MM.1S (cell line): Measurements from ENCODE around the gene CCNJ.

Experiments used
- DNase-seq: peaks from one replicate; pipeline ENCODE4 v3.0.0-alpha.2; 2015
- H2AFZ ChIP-seq: fragments of 300-600 bp; sonication (generic); 2 replicates; pipeline ENCODE4 v1.6.0; 2016; ENCODE audit warnings: antibody characterized with exemption, low read length
- H3F3A ChIP-seq: fragments of 300-600 bp; sonication (generic); 2 replicates; pipeline ENCODE4 v1.6.1; 2016; ENCODE audit warnings: mild to moderate bottlenecking, antibody characterized with exemption, low read length, moderate library complexity, mixed read lengths; ENCODE audit not compliant: insufficient read depth
- H3K27ac ChIP-seq: fragments of 300-600 bp; sonication (generic); 2 replicates; pipeline ENCODE4 v1.5.1; 2016; ENCODE audit warnings: mild to moderate bottlenecking, low read length
- H3K27me3 ChIP-seq: fragments of 300-600 bp; sonication (generic); replicated peaks from 2 replicates; pipeline ENCODE4 v1.6.0; 2016; ENCODE audit warnings: low read length; ENCODE audit not compliant: insufficient read depth
- H3K36me3 ChIP-seq: fragments of 300-600 bp; sonication (generic); replicated peaks from 2 replicates; pipeline ENCODE4 v1.6.1; 2016; ENCODE audit warnings: mild to moderate bottlenecking, low read length, mixed read lengths; ENCODE audit not compliant: insufficient read depth
- H3K4me1 ChIP-seq: fragments of 300-600 bp; sonication (generic); 2 replicates; pipeline ENCODE4 v1.6.1; 2016; ENCODE audit warnings: low read length, mixed read lengths
- H3K4me2 ChIP-seq: fragments of 300-600 bp; sonication (generic); 2 replicates; pipeline ENCODE4 v1.6.0; 2016; ENCODE audit warnings: low read depth, low read length
- H3K4me3 ChIP-seq: fragments of 300-600 bp; sonication (generic); 2 replicates; pipeline ENCODE4 v1.5.1; 2016; ENCODE audit warnings: low read length, mixed read lengths
- H3K79me2 ChIP-seq: fragments of 300-600 bp; sonication (generic); 2 replicates; pipeline ENCODE4 v1.6.1; 2016; ENCODE audit warnings: mixed run types, low read length, mixed read lengths
- H3K9ac ChIP-seq: fragments of 300-600 bp; sonication (generic); 2 replicates; pipeline ENCODE4 v1.6.1; 2016; ENCODE audit warnings: low read length, mixed read lengths
- H3K9me2 ChIP-seq: fragments of 300-600 bp; sonication (generic); replicated peaks from 2 replicates; pipeline ENCODE4 v1.6.1; 2016; ENCODE audit warnings: mild to moderate bottlenecking, low read length, mixed read lengths; ENCODE audit not compliant: insufficient read depth
- H3K9me3 ChIP-seq: fragments of 300-600 bp; sonication (generic); replicated peaks from 2 replicates; pipeline ENCODE4 v1.6.1; 2016; ENCODE audit warnings: mild to moderate bottlenecking, low read length, mixed read lengths; ENCODE audit not compliant: insufficient read depth
- H4K20me1 ChIP-seq: fragments of 300-600 bp; sonication (generic); 2 replicates; pipeline ENCODE4 v1.6.1; 2016; ENCODE audit warnings: mild to moderate bottlenecking, low read length, moderate library complexity, mixed read lengths; ENCODE audit not compliant: insufficient read depth
- EZH2 ChIP-seq: fragments of 300-600 bp; sonication (generic); optimal IDR thresholded peaks from 2 replicates; pipeline ENCODE3; 2017; ENCODE audit warnings: low read depth, mild to moderate bottlenecking, antibody characterized with exemption, low read length, mixed read lengths
- EZH2phosphoT487 ChIP-seq: fragments of 300-600 bp; sonication (generic); IDR thresholded peaks from 2 replicates; pipeline ENCODE4 v1.6.1; 2018; ENCODE audit warnings: antibody characterized with exemption, low read length
- TF ChIP-seq, protein P1 (sequence below): fragments of 300-600 bp; sonication (generic); IDR thresholded peaks from 2 replicates; pipeline ENCODE4 v1.5.1; 2016; ENCODE audit warnings: antibody characterized with exemption, low read length, mixed read lengths

CCNJ gene

DNA sequence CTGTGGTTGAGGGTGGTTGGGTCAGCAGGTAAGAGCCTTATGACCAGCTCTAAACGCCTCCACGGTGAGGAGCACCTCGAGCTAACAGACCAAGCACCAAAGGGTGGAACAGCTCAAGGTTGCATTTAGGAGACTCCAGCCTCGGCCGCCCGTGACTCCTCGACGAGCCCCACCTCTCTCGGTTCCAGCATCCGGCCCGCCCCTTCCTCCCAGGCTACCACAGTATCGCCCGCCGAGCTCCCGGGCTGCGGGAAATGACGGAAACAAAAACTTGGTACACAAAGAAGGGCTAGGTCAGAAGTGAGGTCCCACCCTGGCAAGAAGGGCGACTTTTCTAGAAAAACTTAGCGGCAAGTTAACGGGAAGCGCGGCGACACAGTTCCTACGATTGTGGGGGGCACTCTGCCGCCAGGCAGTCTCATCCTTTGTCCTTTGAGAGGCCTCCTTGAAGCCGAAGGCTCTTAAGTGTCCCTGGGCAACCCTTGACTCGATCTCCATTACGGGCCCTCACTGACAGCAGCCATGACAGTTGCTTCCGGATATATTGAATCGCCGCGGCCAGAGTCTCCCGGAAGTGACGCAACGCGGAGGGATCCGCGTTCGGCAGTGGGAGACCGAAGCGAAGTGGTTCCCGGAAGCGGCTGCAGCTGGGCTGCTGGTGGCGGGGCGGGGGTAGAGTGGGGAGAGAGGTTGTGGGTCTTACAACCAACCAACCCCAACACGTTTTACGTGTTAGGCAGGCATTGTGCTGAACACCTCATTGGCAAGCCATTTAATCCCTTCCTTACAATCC is 46.5 kb downstream of the CCNJ start:
- Histone ChIP-seq H3K27me3 (no peaks in the 10 kb centered on the region), H3K4me3 (peak overlapping the region; percentile 90), H3K4me2 (peak overlapping the region; percentile 84), H3F3A (peaks cover 20% of the 10 kb centered on the region), H3K9ac (peak overlapping the region; percentile 98), H3K9me2 (no peaks in the 10 kb centered on the region), H2AFZ (peak overlapping the region; percentile 99), H3K36me3 (no peaks in the 10 kb centered on the region), H3K79me2 (no peaks in the 10 kb centered on the region), H3K4me1 (peaks cover 6% of the 10 kb centered on the region; the same call in 1 of the 2 replicates), H4K20me1 (no peaks in the 10 kb centered on the region), H3K27ac (peak overlapping the region; percentile 99), H3K9me3 (no peaks in the 10 kb centered on the region)
- TF ChIP-seq, protein P1, sequence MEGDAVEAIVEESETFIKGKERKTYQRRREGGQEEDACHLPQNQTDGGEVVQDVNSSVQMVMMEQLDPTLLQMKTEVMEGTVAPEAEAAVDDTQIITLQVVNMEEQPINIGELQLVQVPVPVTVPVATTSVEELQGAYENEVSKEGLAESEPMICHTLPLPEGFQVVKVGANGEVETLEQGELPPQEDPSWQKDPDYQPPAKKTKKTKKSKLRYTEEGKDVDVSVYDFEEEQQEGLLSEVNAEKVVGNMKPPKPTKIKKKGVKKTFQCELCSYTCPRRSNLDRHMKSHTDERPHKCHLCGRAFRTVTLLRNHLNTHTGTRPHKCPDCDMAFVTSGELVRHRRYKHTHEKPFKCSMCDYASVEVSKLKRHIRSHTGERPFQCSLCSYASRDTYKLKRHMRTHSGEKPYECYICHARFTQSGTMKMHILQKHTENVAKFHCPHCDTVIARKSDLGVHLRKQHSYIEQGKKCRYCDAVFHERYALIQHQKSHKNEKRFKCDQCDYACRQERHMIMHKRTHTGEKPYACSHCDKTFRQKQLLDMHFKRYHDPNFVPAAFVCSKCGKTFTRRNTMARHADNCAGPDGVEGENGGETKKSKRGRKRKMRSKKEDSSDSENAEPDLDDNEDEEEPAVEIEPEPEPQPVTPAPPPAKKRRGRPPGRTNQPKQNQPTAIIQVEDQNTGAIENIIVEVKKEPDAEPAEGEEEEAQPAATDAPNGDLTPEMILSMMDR = no peak
- TF ChIP-seq EZH2phosphoT487 (no peak), EZH2 (no peak)
- DNase-seq = peak; percentile 95

- peak overlapping the region; percentile 99 for H2AFZ ChIP-seq
- H3K36me3 ChIP-seq = no peaks in the 10 kb centered on the region
- no peaks in the 10 kb centered on the region for H3K9me2 ChIP-seq
- peaks cover 6% of the 10 kb centered on the region; the same call in 1 of the 2 replicates for H3K4me1 ChIP-seq
- peaks cover 20% of the 10 kb centered on the region for H3F3A ChIP-seq
- no peaks in the 10 kb centered on the region for H4K20me1 ChIP-seq
- peak overlapping the region; percentile 98; the same call in 1 of the 2 replicates for H3K9ac ChIP-seq
- no peak for TF ChIP-seq EZH2phosphoT487
- TF ChIP-seq, protein P1 = no peak
- TF ChIP-seq EZH2 = no peak
- peak overlapping the region; percentile 84 for H3K4me2 ChIP-seq
- no peaks in the 10 kb centered on the region for H3K9me3 ChIP-seq
- DNase-seq = no peak
- H3K79me2 ChIP-seq = no peaks in the 10 kb centered on the region
- H3K27ac ChIP-seq = peak overlapping the region; percentile 99; the same call in 1 of the 2 replicates
- H3K27me3 ChIP-seq = no peaks in the 10 kb centered on the region
- H3K4me3 ChIP-seq = peak overlapping the region; percentile 90
Observed at GRCh38 chr10:96090463-96090800, 47.0 kb downstream of the CCNJ start.

- Histone ChIP-seq H3K4me2 (no peak overlapping the region), H3K9me3 (no peaks in the 10 kb centered on the region), H3F3A (peaks cover 20% of the 10 kb centered on the region), H3K9ac (no peak overlapping the region), H3K9me2 (no peaks in the 10 kb centered on the region), H2AFZ (no peak overlapping the region), H3K27ac (no peak overlapping the region), H3K4me3 (no peak overlapping the region), H3K79me2 (no peaks in the 10 kb centered on the region), H3K4me1 (peaks cover 6% of the 10 kb centered on the region; the same call in 1 of the 2 replicates), H3K36me3 (no peaks in the 10 kb centered on the region), H4K20me1 (no peaks in the 10 kb centered on the region), H3K27me3 (no peaks in the 10 kb centered on the region)
- no peak for TF ChIP-seq EZH2phosphoT487
- no peak for DNase-seq
Observed at GRCh38 chr10:96092999-96093767, 49.8 kb downstream of the CCNJ start.
